ENCODE results near the gene XPO5.

DNA sequence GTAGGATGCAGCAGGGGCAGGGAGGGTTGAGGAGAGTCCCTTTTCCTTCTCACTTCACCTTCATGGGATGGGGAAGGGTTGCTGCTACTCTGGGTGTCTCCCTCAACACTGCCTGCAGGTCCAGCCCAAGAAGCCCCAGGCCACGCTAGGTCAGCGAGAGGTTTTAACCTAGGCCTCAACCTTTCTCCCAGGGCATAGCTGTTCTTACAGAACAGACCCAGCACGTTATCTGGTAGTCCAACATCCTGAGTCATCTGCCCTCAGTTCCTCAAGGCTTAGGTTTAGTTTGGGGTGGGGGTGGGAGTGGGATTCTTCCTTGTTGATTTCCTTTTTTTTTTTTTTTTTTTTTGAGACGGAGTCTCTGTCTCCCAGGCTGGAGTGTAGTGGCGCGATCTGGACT lies 81.5 kb downstream of the XPO5 start:
- TF ChIP-seq RCOR1 (IDR thresholded peaks at IDR 0.05; ENCODE audit: low read length) = no peak
- TF ChIP-seq, protein P1, sequence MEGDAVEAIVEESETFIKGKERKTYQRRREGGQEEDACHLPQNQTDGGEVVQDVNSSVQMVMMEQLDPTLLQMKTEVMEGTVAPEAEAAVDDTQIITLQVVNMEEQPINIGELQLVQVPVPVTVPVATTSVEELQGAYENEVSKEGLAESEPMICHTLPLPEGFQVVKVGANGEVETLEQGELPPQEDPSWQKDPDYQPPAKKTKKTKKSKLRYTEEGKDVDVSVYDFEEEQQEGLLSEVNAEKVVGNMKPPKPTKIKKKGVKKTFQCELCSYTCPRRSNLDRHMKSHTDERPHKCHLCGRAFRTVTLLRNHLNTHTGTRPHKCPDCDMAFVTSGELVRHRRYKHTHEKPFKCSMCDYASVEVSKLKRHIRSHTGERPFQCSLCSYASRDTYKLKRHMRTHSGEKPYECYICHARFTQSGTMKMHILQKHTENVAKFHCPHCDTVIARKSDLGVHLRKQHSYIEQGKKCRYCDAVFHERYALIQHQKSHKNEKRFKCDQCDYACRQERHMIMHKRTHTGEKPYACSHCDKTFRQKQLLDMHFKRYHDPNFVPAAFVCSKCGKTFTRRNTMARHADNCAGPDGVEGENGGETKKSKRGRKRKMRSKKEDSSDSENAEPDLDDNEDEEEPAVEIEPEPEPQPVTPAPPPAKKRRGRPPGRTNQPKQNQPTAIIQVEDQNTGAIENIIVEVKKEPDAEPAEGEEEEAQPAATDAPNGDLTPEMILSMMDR (IDR thresholded peaks at IDR 0.05) = no peak
- TF ChIP-seq, protein P2, sequence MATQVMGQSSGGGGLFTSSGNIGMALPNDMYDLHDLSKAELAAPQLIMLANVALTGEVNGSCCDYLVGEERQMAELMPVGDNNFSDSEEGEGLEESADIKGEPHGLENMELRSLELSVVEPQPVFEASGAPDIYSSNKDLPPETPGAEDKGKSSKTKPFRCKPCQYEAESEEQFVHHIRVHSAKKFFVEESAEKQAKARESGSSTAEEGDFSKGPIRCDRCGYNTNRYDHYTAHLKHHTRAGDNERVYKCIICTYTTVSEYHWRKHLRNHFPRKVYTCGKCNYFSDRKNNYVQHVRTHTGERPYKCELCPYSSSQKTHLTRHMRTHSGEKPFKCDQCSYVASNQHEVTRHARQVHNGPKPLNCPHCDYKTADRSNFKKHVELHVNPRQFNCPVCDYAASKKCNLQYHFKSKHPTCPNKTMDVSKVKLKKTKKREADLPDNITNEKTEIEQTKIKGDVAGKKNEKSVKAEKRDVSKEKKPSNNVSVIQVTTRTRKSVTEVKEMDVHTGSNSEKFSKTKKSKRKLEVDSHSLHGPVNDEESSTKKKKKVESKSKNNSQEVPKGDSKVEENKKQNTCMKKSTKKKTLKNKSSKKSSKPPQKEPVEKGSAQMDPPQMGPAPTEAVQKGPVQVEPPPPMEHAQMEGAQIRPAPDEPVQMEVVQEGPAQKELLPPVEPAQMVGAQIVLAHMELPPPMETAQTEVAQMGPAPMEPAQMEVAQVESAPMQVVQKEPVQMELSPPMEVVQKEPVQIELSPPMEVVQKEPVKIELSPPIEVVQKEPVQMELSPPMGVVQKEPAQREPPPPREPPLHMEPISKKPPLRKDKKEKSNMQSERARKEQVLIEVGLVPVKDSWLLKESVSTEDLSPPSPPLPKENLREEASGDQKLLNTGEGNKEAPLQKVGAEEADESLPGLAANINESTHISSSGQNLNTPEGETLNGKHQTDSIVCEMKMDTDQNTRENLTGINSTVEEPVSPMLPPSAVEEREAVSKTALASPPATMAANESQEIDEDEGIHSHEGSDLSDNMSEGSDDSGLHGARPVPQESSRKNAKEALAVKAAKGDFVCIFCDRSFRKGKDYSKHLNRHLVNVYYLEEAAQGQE (IDR thresholded peaks at IDR 0.05; ENCODE audit: low read depth, low read length) = no peak
- TF ChIP-seq RAD21 (IDR thresholded peaks at IDR 0.05; ENCODE audit: low read length) = no peak
- TF ChIP-seq, protein P3, sequence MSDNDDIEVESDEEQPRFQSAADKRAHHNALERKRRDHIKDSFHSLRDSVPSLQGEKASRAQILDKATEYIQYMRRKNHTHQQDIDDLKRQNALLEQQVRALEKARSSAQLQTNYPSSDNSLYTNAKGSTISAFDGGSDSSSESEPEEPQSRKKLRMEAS (IDR thresholded peaks at IDR 0.05; ENCODE audit: low read depth) = no peak
- TF ChIP-seq RFX5 (IDR thresholded peaks at IDR 0.05; ENCODE audit: low read length) = no peak
- no peak for TF ChIP-seq JUND (IDR thresholded peaks at IDR 0.05)
- TF ChIP-seq POLR2AphosphoS5 (IDR thresholded peaks at IDR 0.05; ENCODE audit: low read depth, low read length) = no peak
- no peak for TF ChIP-seq GABPA (IDR thresholded peaks at IDR 0.05; ENCODE audit: low read depth)
- TF ChIP-seq EP300 (IDR thresholded peaks at IDR 0.05; ENCODE audit: borderline replicate concordance in 1 of 2, low read depth in 1 of 2, low read length in 1 of 2) = no peak
